HepG2 (cell line): ENCODE results near the gene GATB. TPM values are rescaled to one million over a fixed set of nuclear protein-coding genes. Genes with fewer than 3 reads are reported as not detected.

Experiments used
- ATAC-seq: fragments of 200-7000 bp; cut with Tn5 transposase; 3 replicates; pipeline ENCODE4 v1.9.1; 2020; ENCODE audit warnings: mild to moderate bottlenecking, moderate library complexity
- BruUV-seq: library from RNA; stranded (reverse); fragments of 400-500 nt; replicated peaks from 2 replicates; lab custom pipeline; 2021; lab: Mats Ljungman, UMichigan
- CTCF ChIA-PET: fragments of 300-600 bp; formaldehyde crosslinking; extraction: SDS; loops from one replicate; lab custom pipeline; 2021; ENCODE audit warnings: low total read pairs, inconsistent platforms, low intra/inter-chr PET ratio; lab: Yijun Ruan, JAX
- POLR2A ChIA-PET: fragments of 350-600 bp; sonication (Branson Sonifier 250); formaldehyde crosslinking; loops from one replicate; lab custom pipeline; 2020; ENCODE audit warnings: antibody characterized with exemption, inconsistent platforms; lab: Yijun Ruan, JAX
- DNase-seq: peaks from one replicate; pipeline ENCODE4 v3.0.0-alpha.2; 2015; ENCODE audit warnings: low spot score
- FAIRE-seq: peaks from 3 replicates; lab custom pipeline; 2011; peaks lifted over from hg19 to GRCh38; lab: Jason Lieb, UNC
- H2AFZ ChIP-seq: one replicate; pipeline ENCODE4 v1.6.1; 2011; ENCODE audit warnings: low read length, inconsistent platforms
- H3K27ac ChIP-seq: fragments of 300-600 bp; 3 replicates; pipeline ENCODE4 v1.8.0; 2011; ENCODE audit warnings: mixed run types, mild to moderate bottlenecking, mixed read lengths, low read length, inconsistent platforms; ENCODE audit not compliant: insufficient read depth; ENCODE audit errors: extremely low read length
- H3K27me3 ChIP-seq, 2 experiments: fragments of 200-600 bp in 1 of 2; 2 replicates in 1 of 2; 3 replicates in 1 of 2; pipeline versions ENCODE4 v1.6.0 to v1.8.0; 2011; ENCODE audit warnings: low read length in 2 of 2, mild to moderate bottlenecking in 2 of 2, moderate library complexity in 2 of 2, inconsistent platforms in 1 of 2; ENCODE audit not compliant: insufficient read depth in 2 of 2, control insufficient read depth in 1 of 2
- H3K36me3 ChIP-seq, 2 experiments: fragments of 200-600 bp in 1 of 2; replicated peaks in 1 of 2; 2 replicates in 1 of 2; 3 replicates in 1 of 2; pipeline versions ENCODE4 v1.5.1 to v1.8.0; 2011; ENCODE audit warnings: low read length in 2 of 2, inconsistent platforms in 1 of 2; ENCODE audit not compliant: insufficient read depth in 2 of 2, control insufficient read depth in 1 of 2
- H3K4me1 ChIP-seq: 2 replicates; pipeline ENCODE4 v1.5.1; 2012; ENCODE audit warnings: low read length, inconsistent platforms; ENCODE audit not compliant: insufficient read depth
- H3K4me2 ChIP-seq: 2 replicates; pipeline ENCODE4 v1.6.0; 2011; ENCODE audit warnings: low read depth, low read length, inconsistent platforms
- H3K4me3 ChIP-seq, 3 experiments: fragments of 200-600 bp in 1 of 3; sonication (generic), shearing (Covaris generic) in 1 of 3; replicated peaks in 1 of 3; 2 replicates each; pipeline ENCODE4 v1.5.1; 2011 to 2016; ENCODE audit warnings: low read length in 3 of 3, inconsistent platforms in 2 of 3, low read depth in 2 of 3, mild to moderate bottlenecking in 2 of 3, control low read depth in 1 of 3, mixed read lengths in 1 of 3; ENCODE audit not compliant: insufficient read depth in 1 of 3
- H3K79me2 ChIP-seq: one replicate; pipeline ENCODE4 v1.6.1; 2011; ENCODE audit warnings: low read length, inconsistent platforms; ENCODE audit not compliant: insufficient read depth
- H3K9ac ChIP-seq: 2 replicates; pipeline ENCODE4 v1.6.0; 2011; ENCODE audit warnings: mild to moderate bottlenecking, low read depth, low read length, inconsistent platforms; ENCODE audit not compliant: insufficient read depth
- H3K9me3 ChIP-seq: 2 replicates; pipeline ENCODE4 v1.5.1; 2012; ENCODE audit warnings: mild to moderate bottlenecking, low read length
- H4K20me1 ChIP-seq: 2 replicates; pipeline ENCODE4 v1.6.0; 2011; ENCODE audit warnings: inconsistent platforms, mild to moderate bottlenecking, low read length, moderate library complexity; ENCODE audit not compliant: insufficient read depth
- CAMTA2 ChIP-seq: sonication (generic); formaldehyde crosslinking; IDR thresholded peaks from 2 replicates; pipeline ENCODE4 v1.4.0; 2020; ENCODE audit warnings: mild to moderate bottlenecking, missing genetic modification reagents, borderline replicate concordance
- CBX5 ChIP-seq: sonication (generic); formaldehyde crosslinking; IDR thresholded peaks from 2 replicates; pipeline ENCODE4 v1.4.0; 2020; ENCODE audit warnings: missing genetic modification reagents, borderline replicate concordance
- MEF2D ChIP-seq: sonication (generic); formaldehyde crosslinking; IDR thresholded peaks from 2 replicates; pipeline ENCODE4 v1.5.1; 2020; ENCODE audit warnings: mild to moderate bottlenecking, missing genetic modification reagents
- MEIS1 ChIP-seq: sonication (generic); formaldehyde crosslinking; IDR thresholded peaks from 2 replicates; pipeline ENCODE4 v1.9.0; 2021; ENCODE audit warnings: mild to moderate bottlenecking, missing genetic modification reagents, moderate library complexity, borderline replicate concordance
- POLR2A ChIP-seq, 2 experiments: IDR thresholded peaks; 2 replicates each; pipeline ENCODE4 v1.6.1; 2011; ENCODE audit warnings: low read depth in 2 of 2, low read length in 2 of 2, mild to moderate bottlenecking in 1 of 2, moderate library complexity in 1 of 2; ENCODE audit not compliant: insufficient read depth in 1 of 2
- RBM39 ChIP-seq: fragments of 200-400 bp; formaldehyde crosslinking; IDR thresholded peaks from one replicate; pipeline ENCODE4 v1.6.1; 2018; ENCODE audit warnings: antibody characterized with exemption, mild to moderate bottlenecking, low read depth, low read length; ENCODE audit not compliant: poor library complexity, severe bottlenecking
- RXRA ChIP-seq: sonication (generic); formaldehyde crosslinking; IDR thresholded peaks from 2 replicates; pipeline ENCODE4 v1.5.1; 2020; ENCODE audit warnings: missing genetic modification reagents
- ZFP82 ChIP-seq: sonication (generic); formaldehyde crosslinking; IDR thresholded peaks from 2 replicates; pipeline ENCODE4 v1.5.1; 2020; ENCODE audit warnings: mild to moderate bottlenecking, missing genetic modification reagents, borderline replicate concordance
- ZMYM2 ChIP-seq: sonication (generic); formaldehyde crosslinking; IDR thresholded peaks from 2 replicates; pipeline ENCODE4 v1.8.0; 2022; ENCODE audit warnings: mild to moderate bottlenecking, missing genetic modification reagents
- WGBS: methylation state at CpG from one replicate; pipeline ENCODE4 v1.1.6; 2017; ENCODE audit warnings: low lambda C conversion rate; 5-methylcytosine and 5-hydroxymethylcytosine counted together
- in situ Hi-C: cut with HindIII; loops from 2 replicates; pipeline ENCODE4 v1.10.0; 2017; ENCODE audit warnings: low pct_unique_long_range_greater_than_20kb; ENCODE audit not compliant: extremely low pct_ligation_motif_present
- intact Hi-C: fragments of 100-400 bp; cut with micrococcal nuclease; formaldehyde crosslinking; loops from one replicate; pipeline ENCODE4 v1.10.0; 2022; ENCODE audit not compliant: unreplicated experiment
- polyA plus RNA-seq, 8 experiments: library from polyadenylated mRNA; depleted of rRNA in 3 of 8; stranded (reverse) in 7 of 8; unstranded in 1 of 8; fragments of >200 nt; fragmentation: Illumina TruSeq in 4 of 8; extraction: Trizol in 4 of 8; gene quantifications; 2 replicates each; pipeline versions ENCODE4 v1.2.1 to v1.2.3, GENCODE V29; 2011 to 2016; ENCODE audit warnings: low read depth in 4 of 8, missing spikeins in 1 of 8, mixed read lengths in 1 of 8; ENCODE audit not compliant: insufficient read depth in 1 of 8
- total RNA-seq, 5 experiments: library from RNA; depleted of rRNA; stranded (reverse); fragments of >200 nt; fragmentation: Illumina TruSeq; extraction: Trizol; gene quantifications; 2 replicates each; pipeline ENCODE4 v1.2.3, GENCODE V29; 2016; ENCODE audit warnings: low read depth in 1 of 5
- TF ChIP-seq, protein P1 (sequence below): sonication (generic); formaldehyde crosslinking; IDR thresholded peaks from 2 replicates; pipeline ENCODE4 v1.4.0; 2020; ENCODE audit warnings: mild to moderate bottlenecking, missing genetic modification reagents
- TF ChIP-seq, protein P2 (sequence below): sonication (generic); formaldehyde crosslinking; IDR thresholded peaks from 2 replicates; pipeline ENCODE4 v1.4.0; 2020; ENCODE audit warnings: missing genetic modification reagents
- TF ChIP-seq, protein P3 (sequence below): sonication (generic); formaldehyde crosslinking; IDR thresholded peaks from one replicate; pipeline ENCODE4 v1.5.1; 2020; ENCODE audit warnings: mild to moderate bottlenecking, missing genetic modification reagents; ENCODE audit errors: not compliant biosample characterization

Gene GATB
- total and polyA plus RNA-seq, 2 of the 13 experiments (the other 11 are each of a cell fraction or from before 2014, with no cell fraction given): 32.3 to 32.4 TPM

DNA sequence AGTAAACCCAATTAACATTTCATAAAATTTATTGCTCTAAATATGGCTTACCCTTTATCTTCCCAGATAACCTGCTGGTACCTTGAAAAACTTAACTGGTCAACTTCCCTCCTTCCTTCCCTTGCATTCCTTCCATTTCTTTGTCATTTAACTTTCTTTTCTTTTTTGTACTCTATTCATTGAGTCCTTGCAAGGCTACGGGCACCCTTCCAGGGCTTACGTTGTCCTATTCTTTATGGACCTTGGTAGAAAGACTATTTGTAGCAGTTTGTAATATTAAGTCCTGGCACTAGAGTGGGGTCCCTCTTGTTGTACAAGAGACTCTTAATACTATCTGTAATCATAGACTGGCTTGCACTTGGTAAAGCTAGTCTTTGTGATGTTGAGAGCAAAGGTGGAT lies 8.0 kb upstream of the GATB start:
- Histone ChIP-seq H3K9me3 (no peaks in the 10 kb centered on the region), H3K4me3 (no peak overlapping the region), H3K4me1 (no peaks in the 10 kb centered on the region), H4K20me1 (no peaks in the 10 kb centered on the region), H3K27me3 (0 out of 5 replicates have a peak, but pooled peaks cover 0 to 3% of the 10 kb centered on the region in 2 experiments), H3K27ac (no peak overlapping the region), H3K4me2 (no peak overlapping the region), H3K79me2 (no peaks in the 10 kb centered on the region), H3K36me3 (no peaks in the 10 kb centered on the region), H3K9ac (no peak overlapping the region), H2AFZ (no peak overlapping the region)
- ChIA-PET CTCF (no interaction called here), POLR2A (no interaction called here)
- ATAC-seq: no peak
- WGBS: 2% methylated on average over 2 of the region's 2 CpGs
- no peak for TF ChIP-seq POLR2A (IDR thresholded peaks at IDR 0.05; ENCODE audit: insufficient read depth in 1 of 2, low read depth in 2 of 2, low read length in 2 of 2)
- TF ChIP-seq CAMTA2: no peak
- TF ChIP-seq ZMYM2 (CRISPR knock-in tag): no peak
- no peak for TF ChIP-seq MEF2D
- TF ChIP-seq RBM39: no peak
- TF ChIP-seq, protein P1, sequence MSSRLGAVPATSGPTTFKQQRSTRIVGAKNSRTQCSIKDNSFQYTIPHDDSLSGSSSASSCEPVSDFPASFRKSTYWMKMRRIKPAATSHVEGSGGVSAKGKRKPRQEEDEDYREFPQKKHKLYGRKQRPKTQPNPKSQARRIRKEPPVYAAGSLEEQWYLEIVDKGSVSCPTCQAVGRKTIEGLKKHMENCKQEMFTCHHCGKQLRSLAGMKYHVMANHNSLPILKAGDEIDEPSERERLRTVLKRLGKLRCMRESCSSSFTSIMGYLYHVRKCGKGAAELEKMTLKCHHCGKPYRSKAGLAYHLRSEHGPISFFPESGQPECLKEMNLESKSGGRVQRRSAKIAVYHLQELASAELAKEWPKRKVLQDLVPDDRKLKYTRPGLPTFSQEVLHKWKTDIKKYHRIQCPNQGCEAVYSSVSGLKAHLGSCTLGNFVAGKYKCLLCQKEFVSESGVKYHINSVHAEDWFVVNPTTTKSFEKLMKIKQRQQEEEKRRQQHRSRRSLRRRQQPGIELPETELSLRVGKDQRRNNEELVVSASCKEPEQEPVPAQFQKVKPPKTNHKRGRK (CRISPR knock-in tag): no peak
- TF ChIP-seq MEIS1 (CRISPR knock-in tag): no peak
- no peak for TF ChIP-seq ZFP82 (CRISPR knock-in tag)
- TF ChIP-seq, protein P2, sequence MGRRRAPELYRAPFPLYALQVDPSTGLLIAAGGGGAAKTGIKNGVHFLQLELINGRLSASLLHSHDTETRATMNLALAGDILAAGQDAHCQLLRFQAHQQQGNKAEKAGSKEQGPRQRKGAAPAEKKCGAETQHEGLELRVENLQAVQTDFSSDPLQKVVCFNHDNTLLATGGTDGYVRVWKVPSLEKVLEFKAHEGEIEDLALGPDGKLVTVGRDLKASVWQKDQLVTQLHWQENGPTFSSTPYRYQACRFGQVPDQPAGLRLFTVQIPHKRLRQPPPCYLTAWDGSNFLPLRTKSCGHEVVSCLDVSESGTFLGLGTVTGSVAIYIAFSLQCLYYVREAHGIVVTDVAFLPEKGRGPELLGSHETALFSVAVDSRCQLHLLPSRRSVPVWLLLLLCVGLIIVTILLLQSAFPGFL: no peak
- no peak for TF ChIP-seq CBX5
- TF ChIP-seq, protein P3, sequence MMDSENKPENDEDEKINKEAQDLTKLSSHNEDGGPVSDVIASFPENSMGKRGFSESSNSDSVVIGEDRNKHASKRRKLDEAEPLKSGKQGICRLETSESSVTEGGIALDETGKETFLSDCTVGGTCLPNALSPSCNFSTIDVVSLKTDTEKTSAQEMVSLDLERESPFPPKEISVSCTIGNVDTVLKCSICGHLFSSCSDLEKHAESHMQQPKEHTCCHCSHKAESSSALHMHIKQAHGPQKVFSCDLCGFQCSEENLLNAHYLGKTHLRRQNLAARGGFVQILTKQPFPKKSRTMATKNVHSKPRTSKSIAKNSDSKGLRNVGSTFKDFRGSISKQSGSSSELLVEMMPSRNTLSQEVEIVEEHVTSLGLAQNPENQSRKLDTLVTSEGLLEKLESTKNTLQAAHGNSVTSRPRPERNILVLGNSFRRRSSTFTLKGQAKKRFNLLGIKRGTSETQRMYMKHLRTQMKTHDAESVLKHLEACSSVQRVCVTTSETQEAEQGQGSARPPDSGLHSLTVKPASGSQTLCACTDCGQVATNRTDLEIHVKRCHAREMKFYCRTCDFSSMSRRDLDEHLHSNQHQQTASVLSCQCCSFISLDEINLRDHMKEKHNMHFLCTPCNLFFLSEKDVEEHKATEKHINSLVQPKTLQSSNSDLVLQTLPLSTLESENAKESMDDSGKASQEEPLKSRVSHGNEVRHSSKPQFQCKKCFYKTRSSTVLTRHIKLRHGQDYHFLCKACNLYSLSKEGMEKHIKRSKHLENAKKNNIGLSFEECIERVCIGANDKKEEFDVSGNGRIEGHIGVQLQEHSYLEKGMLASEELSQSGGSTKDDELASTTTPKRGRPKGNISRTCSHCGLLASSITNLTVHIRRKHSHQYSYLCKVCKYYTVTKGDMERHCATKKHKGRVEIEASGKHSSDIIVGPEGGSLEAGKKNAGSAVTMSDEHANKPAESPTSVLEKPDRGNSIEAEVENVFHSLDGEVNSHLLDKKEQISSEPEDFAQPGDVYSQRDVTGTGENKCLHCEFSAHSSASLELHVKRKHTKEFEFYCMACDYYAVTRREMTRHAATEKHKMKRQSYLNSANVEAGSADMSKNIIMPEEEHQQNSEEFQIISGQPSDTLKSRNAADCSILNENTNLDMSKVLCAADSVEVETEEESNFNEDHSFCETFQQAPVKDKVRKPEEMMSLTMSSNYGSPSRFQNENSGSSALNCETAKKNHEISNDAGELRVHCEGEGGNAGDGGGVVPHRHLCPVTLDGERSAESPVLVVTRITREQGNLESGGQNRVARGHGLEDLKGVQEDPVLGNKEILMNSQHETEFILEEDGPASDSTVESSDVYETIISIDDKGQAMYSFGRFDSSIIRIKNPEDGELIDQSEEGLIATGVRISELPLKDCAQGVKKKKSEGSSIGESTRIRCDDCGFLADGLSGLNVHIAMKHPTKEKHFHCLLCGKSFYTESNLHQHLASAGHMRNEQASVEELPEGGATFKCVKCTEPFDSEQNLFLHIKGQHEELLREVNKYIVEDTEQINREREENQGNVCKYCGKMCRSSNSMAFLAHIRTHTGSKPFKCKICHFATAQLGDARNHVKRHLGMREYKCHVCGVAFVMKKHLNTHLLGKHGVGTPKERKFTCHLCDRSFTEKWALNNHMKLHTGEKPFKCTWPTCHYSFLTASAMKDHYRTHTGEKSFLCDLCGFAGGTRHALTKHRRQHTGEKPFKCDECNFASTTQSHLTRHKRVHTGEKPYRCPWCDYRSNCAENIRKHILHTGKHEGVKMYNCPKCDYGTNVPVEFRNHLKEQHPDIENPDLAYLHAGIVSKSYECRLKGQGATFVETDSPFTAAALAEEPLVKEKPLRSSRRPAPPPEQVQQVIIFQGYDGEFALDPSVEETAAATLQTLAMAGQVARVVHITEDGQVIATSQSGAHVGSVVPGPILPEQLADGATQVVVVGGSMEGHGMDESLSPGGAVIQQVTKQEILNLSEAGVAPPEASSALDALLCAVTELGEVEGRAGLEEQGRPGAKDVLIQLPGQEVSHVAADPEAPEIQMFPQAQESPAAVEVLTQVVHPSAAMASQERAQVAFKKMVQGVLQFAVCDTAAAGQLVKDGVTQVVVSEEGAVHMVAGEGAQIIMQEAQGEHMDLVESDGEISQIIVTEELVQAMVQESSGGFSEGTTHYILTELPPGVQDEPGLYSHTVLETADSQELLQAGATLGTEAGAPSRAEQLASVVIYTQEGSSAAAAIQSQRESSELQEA (CRISPR knock-in tag): no peak
- no peak for TF ChIP-seq RXRA
- in situ Hi-C loops: no loop called here
- DNase-seq: no peak
- intact Hi-C loops: no loop called here
- no peak for FAIRE-seq
- BruUV-seq: no TSS peak
